Measurements from ENCODE around the gene MKI67. TPM values are rescaled to one million over a fixed set of nuclear protein-coding genes. Genes with fewer than 3 reads are reported as not detected.

The MKI67 gene
- polyA plus RNA-seq, 1 of the 3 experiments (the other 2 are of a cell fraction): 7.5 TPM

GRCh38 chr10:128077155-128077875 lies 48.9 kb downstream of the MKI67 start:
- Histone ChIP-seq H4K20me1 (ENCODE audit: insufficient read depth) (no peaks in the 10 kb centered on the region), H2AFZ (ENCODE audit: low read depth) (no peak overlapping the region), H3K27ac (ENCODE audit: low read depth in 2 of 2, low read length in 1 of 2) (no peak overlapping the region), H3K9ac (no peak overlapping the region), H3K4me1 (ENCODE audit: control insufficient read depth in 1 of 2, insufficient read depth in 2 of 2, low read depth in 1 of 2, low read length in 1 of 2) (no peaks in the 10 kb centered on the region; a peak in 1 of 4 replicates), H3K4me3 (ENCODE audit: low read depth in 2 of 2, low read length in 1 of 2) (no peak overlapping the region), H3K9me2 (no peaks in the 10 kb centered on the region), H3K4me2 (no peak overlapping the region), H3F3A (replicated peaks; ENCODE audit: insufficient read depth) (no peaks in the 10 kb centered on the region), H3K36me3 (replicated peaks in 1 of 2; ENCODE audit: control insufficient read depth in 1 of 2, insufficient read depth in 2 of 2, low read length in 1 of 2) (peaks cover 0 to 34% of the 10 kb centered on the region in 2 experiments), H3K9me3 (no peaks in the 10 kb centered on the region), H3K79me2 (ENCODE audit: insufficient read depth) (no peaks in the 10 kb centered on the region), H3K27me3 (ENCODE audit: insufficient read depth) (no peaks in the 10 kb centered on the region)
- ChIA-PET CTCF (interaction anchor here (1.0 to 2.4 kb wide), 8 partner anchors 8 to 361 kb away, joined by 3 to 13 read pairs (median 4); partner anchors contain the start of gene PTPRE), POLR2A (no interaction called here)
- 81% methylated on average over 10 of the region's 21 CpGs for WGBS (ENCODE audit: low lambda C conversion rate)
- DNase-seq: no peak
- TF ChIP-seq RFX5 (IDR thresholded peaks at IDR 0.05; ENCODE audit: low read length): no peak

- 83% methylated on average over 5 of the region's 5 CpGs for WGBS (ENCODE audit: low lambda C conversion rate)
- Histone ChIP-seq H3K9me2 (no peaks in the 10 kb centered on the region), H2AFZ (ENCODE audit: low read depth) (no peak overlapping the region), H3K79me2 (ENCODE audit: insufficient read depth) (no peaks in the 10 kb centered on the region), H3K4me3 (ENCODE audit: low read depth in 2 of 2, low read length in 1 of 2) (no peak overlapping the region), H3K27ac (ENCODE audit: low read depth in 2 of 2, low read length in 1 of 2) (no peak overlapping the region), H3F3A (replicated peaks; ENCODE audit: insufficient read depth) (no peaks in the 10 kb centered on the region), H3K4me2 (no peak overlapping the region), H3K9ac (no peak overlapping the region), H3K9me3 (no peaks in the 10 kb centered on the region), H4K20me1 (ENCODE audit: insufficient read depth) (no peaks in the 10 kb centered on the region), H3K36me3 (replicated peaks in 1 of 2; ENCODE audit: control insufficient read depth in 1 of 2, insufficient read depth in 2 of 2, low read length in 1 of 2) (peaks cover 0 to 48% of the 10 kb centered on the region in 2 experiments), H3K4me1 (ENCODE audit: control insufficient read depth in 1 of 2, insufficient read depth in 2 of 2, low read depth in 1 of 2, low read length in 1 of 2) (no peaks in the 10 kb centered on the region), H3K27me3 (ENCODE audit: insufficient read depth) (no peaks in the 10 kb centered on the region)
- TF ChIP-seq CTCF (IDR thresholded peaks at IDR 0.05): no peak
- no peak for TF ChIP-seq SIN3A (IDR thresholded peaks at IDR 0.05; ENCODE audit: borderline replicate concordance, low read depth, low read length)
- TF ChIP-seq RAD21 (IDR thresholded peaks at IDR 0.05; ENCODE audit: low read length): no peak
- TF ChIP-seq FOXM1 (IDR thresholded peaks at IDR 0.05; ENCODE audit: low read depth): no peak
- TF ChIP-seq USF2 (IDR thresholded peaks at IDR 0.05; ENCODE audit: borderline replicate concordance, low read depth, low read length): no peak
- no peak for TF ChIP-seq TCF12 (IDR thresholded peaks at IDR 0.05)
- no peak for TF ChIP-seq YY1 (IDR thresholded peaks at IDR 0.05; ENCODE audit: low read depth)
- no peak for TF ChIP-seq TEAD4 (IDR thresholded peaks at IDR 0.05; ENCODE audit: borderline replicate concordance, insufficient read depth)
- TF ChIP-seq PBX3 (IDR thresholded peaks at IDR 0.05): no peak
- no peak for TF ChIP-seq CHD2 (IDR thresholded peaks at IDR 0.05; ENCODE audit: low read length, partially characterized antibody)
- no peak for TF ChIP-seq RXRA (IDR thresholded peaks at IDR 0.05; ENCODE audit: borderline replicate concordance, low read depth)
- TF ChIP-seq SMC3 (IDR thresholded peaks at IDR 0.05; ENCODE audit: low read depth, low read length): no peak
- TF ChIP-seq MXI1 (IDR thresholded peaks at IDR 0.05; ENCODE audit: low read depth, low read length): no peak
- no peak for TF ChIP-seq RFX5 (IDR thresholded peaks at IDR 0.05; ENCODE audit: low read length)
- POLR2A ChIA-PET: no interaction called here
- CTCF ChIA-PET: interaction anchor here (0.7 to 2.1 kb wide), 4 partner anchors 62 to 359 kb away, joined by 3 to 6 read pairs (median 4); partner anchors contain the start of gene PTPRE
- no peak for DNase-seq
Measured at GRCh38 chr10:128074589-128074988, 51.6 kb downstream of the MKI67 start.
